GM19023 (cell line): Measurements from ENCODE around the gene FADS3.

ENCODE experiments used
- ATAC-seq: cut with Tn5 transposase; IDR thresholded peaks from one replicate; pipeline ENCODE4 v1.9.1; 2021; ENCODE audit warnings: mild to moderate bottlenecking, moderate library complexity; ENCODE audit not compliant: unreplicated experiment

FADS3 gene

DNA sequence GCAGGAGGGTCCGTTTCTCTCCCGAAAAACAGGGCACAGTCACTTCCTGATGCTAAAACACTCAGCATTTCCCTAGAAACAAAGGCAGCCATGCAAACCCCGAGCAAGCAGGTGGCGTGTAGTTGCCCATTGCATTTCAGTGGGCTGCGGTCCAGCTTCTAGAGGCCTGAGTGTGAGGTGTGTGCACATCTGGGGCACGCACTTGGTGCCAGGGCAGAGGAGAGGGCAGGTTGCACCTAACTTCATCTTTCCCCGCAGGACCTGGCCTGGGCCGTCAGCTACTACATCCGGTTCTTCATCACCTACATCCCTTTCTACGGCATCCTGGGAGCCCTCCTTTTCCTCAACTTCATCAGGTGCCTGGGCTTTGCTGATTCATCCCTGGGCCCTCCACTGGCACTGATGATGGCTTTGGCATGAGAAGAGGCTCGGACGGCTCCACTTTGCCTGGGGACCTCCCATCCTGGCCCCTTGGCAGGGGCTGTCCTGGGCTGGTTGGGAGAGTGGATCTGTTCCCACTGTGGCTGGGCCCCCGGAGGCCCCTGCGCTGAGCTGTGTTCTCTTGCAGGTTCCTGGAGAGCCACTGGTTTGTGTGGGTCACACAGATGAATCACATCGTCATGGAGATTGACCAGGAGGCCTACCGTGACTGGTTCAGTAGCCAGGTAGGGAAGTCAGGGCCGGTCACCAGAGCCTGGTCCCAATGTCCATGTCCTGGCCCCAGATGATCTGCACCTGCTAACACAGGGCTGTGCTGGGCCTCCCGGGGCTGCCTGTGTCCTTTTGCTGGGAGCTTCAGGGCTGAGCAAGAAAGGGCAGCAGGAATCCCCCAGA, 28.4 kb downstream of the FADS3 start:
- ATAC-seq = no peak

DNA sequence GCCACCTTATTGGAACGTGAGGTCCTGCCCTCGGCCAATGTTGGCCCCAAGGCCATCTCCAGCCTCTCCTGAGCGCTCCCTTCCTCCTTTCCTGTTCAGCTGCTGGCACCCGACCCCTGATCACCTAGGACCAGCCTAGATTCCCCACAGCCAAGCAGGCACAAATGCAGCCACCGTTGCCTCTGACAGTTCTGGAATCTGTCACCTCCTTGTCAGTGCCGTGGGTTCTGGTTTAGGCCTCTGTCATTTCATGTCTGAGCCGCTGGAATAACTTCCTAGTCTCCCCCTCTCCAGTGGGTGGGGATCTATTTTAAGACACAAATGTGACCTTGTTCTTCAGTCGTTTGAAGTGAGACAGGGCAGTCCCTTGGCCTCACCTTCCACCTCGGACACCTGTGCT, 29.7 kb downstream of the FADS3 start:
- no peak for ATAC-seq

DNA sequence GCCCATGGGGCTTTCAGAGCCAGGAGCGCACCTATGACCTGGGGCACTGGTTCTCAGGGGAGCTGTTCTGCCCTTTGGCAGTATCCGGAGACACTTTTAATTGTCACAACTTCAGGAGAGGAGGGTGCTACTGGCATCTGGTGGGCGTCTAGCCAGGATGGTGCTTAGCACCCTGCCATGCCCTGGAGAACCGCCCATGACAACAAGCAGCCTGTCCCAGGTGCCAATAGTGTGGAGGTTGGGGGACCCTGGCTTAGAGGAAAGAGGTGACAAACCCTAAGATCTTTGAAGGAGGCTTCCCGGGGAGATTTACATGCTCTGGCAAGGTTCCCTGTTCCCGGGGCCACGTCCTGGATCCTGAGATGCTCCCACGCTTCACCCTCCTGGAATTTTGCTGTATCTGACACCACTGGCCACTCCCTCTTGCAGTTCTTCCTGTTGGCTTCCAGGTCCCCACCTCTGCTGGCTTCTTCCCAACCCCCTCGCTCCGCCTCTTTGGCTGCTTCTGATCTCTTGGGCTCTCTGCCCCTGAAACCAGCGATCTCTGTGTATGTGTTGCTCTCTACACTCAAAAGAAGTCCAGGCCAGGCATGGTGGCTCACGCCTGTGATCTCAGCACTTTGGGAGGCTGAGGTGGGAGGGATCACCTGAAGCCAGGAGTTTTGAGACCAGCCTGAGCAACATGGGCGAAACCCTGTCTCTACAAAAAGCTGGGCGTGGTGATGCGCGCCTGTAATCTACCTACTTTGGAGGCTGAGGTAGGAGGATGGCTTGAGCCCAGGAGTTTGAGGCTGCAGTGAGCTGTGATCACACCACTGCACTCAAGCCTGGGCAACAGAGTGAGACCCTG, 31.1 kb downstream of the FADS3 start:
- no peak for ATAC-seq

DNA sequence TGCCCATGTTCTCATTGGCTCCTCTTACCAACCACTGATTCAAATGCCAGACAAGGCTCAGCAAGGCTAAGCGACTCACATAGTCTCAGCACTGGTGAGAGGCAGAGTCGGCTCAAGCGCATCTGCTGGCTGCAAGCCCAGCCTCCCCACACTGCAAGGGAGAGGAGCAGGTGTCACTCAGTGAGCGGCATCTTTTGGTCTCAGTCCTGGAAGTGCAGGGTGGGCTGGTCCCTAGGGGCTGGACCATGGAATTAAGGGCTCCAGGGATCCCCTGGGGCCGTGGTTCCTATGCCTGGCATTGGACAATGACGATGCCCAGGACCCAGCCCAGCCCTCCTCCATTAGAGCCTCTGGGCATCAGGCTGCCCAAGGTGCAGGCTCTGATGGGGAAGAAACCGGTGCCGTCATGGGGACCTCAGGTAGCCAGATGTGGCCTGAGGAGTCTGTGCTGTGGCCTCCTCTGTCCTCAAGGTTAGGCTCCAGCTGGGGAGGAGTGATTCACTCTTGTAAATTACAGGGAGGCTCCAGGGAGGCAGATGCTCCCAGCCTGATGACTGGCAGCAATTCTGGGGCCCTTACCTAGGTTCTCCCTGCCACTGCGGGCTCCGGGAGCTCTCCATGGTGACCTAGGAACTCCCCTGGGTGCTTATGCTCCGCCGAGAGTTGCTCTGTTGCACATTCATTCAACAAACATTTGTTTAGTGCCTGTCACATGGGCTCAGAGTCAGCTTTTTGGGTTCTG, 35.2 kb downstream of the FADS3 start:
- ATAC-seq = no peak

DNA sequence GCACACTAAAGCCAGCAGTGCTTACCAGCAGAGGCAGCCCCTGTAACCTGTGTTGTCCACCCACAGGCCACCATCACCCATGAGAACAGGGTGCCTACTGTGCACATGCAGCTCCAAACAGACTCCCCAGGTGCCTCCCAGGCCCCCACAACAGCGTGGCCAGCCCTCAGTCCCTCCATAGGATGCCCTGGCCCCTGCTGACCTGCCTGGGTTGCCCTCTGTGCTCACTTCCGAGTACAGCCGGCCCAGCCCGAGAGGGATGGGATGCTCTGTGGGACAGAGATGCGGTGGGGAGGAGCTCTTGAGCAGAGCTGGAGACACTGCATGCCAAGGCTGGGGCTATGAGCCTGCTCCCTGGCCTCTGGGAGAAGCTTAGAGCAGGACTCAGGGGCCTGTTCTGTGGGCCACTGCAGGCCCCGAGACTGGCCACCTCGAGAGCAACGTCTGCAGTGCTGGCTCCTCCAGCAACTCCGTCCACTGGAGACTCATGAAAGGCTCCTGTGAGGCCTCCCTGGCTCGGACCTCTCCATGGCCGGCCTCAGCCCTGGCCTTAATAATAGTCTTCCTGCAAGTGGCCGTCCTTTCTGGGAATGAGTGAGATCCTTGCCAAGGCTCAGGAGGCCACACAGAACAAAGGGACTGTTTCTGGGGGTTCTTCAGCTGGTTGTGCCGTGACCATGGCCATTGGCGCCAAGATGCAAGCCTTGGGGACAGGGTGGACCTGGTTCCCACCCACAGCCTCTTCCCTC, 36.2 kb downstream of the FADS3 start:
- ATAC-seq = no peak

DNA sequence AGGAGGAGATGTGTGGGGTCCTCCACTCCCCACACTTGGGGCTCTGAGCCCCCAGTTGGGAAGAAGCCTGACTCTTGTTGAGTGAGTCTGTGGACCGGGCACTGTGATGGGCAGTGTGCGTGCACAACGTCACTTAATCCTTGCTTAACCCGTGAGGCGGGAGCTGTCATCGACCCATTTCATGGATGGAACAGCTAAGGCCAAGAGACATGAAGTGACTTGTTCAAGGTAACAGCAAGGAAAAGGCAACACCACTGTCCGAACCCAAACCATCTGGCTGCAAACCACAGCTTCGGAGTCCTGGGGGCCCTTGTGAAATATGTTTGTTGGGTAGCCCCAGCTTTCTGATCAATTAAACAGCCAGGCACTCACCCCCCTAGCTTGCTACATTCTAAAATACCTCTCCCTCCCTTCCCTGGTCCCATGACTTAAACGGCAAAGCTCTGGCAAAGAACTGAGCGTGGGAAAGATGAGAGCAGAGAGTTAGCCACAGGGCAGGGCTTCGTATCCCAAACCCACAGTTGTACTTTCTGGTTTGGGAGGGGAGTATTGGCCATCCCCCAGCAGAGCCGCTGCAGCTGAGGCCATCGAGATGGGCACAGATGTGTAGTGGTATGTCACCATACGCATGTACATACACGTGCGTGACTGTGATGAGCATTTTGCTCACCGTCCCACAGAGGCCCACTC, 37.0 kb downstream of the FADS3 start:
- ATAC-seq = no peak

DNA sequence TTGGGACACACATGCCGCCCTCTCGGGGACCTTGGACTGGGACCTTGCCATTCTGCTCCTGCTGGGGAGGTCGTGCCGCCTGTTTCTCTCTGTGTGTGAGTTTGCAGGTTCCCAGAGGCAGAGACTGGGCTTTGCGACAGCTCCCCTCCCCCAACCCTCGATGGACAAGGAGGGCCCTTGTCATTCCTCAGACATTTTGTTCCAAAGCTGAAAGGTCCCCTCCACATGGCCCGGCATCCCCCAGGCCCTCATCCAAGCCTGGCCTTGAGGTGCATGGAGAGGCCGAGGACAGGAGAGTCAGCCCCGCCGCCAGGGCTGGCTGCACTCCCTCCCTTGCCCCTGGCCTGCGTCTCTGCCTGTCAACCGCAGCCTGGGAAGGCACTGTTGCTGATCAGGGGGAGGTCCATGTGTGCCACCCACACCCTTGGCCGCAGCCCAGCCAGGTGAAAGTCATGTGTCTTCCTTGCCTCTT, 37.6 kb downstream of the FADS3 start:
- ATAC-seq = no peak

DNA sequence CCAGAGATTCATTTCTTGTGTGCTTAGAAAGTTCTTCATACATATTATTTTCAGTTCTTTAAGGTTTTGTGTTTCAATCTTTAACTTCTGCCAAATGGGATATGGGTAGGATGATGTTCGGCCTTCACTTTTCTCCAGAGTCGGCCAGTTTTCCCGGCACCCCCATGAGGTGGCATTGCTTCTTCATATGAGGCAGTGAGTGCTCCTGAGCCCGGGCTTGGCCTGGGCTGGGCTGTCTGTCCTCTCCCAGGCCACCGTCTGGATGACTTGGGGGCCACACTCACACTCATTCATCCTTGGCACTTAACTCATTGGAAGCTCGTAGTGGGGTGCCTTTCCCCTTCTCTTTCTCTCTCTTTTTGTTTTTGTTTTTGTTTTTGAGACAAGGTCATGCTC, 39.4 kb downstream of the FADS3 start:
- no peak for ATAC-seq

DNA sequence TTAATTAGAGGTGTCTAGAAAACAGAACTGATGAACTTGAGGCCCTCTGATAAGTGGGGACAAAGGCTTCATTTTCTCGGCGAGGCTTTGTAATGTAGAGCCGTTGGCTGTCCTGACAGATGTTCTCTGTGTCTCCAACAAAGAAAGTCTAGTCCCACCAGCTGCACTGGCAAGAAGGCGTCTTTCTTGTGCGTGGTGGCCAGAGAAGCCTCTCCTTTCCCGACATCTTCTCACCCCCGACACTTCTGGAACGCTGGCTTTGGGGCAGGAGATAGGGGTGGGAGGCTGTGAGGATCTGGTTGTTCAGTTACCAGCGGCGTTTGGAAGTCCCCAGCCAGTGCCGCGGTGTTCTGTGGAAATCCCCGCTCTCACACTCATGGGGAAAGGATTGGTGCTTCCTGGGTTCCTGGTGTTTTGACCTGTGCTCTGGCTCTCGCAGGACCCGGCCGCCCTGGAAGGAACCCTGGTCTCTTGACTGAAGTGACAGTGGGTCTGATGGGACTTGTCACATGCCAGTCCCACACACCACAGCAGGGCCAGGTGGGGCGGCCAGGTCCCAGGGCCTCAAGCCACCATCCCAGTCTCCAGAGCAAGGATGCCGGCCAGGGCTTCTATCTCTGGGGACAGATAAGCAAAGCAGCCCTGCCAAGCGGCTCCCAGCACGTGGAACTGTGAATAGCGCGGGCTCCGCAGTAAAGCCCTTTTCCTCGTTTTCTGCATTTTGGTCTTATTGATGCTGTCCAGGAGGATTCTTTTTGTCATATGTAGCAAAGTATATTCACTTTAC, 40.0 kb downstream of the FADS3 start:
- no peak for ATAC-seq

DNA sequence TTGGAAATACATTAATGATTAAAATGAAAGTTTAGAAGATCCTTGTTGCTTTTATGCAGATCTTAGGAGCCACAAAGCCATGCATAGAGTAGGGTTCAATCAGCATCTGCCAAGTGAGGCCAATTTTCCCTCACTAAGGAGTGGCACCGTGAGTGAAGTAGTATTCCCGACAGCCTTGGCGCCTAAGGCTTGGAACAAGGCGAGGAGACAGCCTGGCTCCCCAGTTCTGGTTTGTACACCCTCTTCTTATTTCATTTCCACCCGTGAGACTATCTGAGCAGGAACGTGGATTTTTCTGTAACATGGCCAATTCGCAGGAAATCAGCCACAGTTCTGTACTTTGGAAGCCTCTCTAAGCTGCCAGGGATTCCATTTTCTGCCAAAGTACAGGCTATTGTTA, 40.7 kb downstream of the FADS3 start:
- no peak for ATAC-seq

DNA sequence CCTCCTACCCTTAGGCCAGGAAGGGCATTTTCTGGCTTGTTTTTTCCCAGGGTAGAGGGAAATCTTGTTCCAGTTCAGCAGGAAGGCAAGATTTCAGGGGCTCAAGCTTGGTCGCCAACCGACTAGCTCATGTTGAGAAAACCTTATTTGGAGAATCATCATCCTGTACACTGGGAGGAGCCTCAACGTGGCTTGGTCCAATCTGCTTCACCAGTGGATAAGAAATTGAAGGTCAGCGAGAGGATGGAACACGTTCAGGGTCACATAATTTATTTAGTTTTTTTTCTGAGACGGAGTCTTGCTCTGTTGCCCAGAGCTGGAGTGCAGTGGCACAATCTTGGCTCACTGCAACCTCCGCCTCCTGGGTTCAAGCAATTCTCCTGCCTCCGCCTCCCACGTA, 42.7 kb downstream of the FADS3 start:
- ATAC-seq = no peak

DNA sequence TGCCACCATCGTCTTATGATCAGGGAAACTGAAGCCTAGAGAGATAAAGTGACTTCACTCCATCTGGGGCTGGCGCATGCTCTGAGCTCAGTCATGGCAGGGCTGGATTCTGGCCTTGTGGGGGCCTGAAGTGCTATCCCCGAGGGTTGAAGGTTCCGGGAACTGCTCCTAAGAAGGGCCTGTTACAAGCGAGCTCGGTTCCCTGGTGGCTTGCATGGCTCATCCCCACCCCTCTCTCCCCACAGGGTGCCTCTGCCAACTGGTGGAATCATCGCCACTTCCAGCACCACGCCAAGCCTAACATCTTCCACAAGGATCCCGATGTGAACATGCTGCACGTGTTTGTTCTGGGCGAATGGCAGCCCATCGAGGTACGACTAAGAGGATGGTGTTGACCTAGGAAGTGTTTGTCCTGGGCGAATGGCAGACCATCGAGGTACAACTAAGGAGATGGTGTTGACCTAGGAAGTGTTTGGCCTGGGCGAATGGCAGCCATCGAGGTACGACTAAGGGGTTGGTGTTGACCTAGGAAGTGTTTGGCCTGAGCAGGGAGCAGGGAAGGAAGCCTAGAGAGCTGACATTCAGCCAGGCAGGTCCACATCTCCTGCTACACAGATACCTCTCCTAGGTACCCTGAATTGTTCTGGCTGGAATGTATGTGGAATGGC, 43.3 kb downstream of the FADS3 start:
- ATAC-seq = no peak

DNA sequence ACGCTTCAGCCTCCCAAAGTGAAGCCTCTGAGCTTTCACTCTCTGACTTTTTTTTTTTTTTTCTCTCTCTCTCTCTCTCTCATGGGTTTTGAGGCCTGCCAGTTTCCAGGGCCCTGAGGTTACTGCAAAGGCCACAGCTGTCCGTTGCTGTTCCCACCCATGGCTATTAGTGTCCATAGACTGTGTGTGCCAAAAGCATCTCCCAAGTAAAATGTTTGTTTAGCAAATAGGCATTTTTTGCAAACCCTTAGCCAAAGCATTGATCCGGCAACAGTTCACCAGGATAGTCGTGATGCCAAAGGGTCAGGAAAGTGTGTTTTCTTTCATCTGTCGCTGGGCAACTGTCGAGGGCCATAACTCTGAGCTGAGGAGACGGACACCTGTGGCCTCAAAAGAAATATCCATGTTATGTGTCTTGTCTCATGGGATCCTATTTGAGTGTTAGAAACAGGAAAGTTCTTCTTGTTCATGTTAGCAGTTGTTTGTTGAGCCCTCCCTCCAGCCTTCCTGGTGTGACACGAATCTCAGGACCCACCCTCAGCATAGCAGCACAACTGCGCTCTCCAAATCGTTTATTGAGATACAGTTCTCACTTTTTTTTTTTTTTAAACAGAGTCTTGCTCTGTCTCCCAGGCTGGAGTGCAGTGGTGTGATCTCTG, 44.9 kb downstream of the FADS3 start:
- ATAC-seq = no peak

DNA sequence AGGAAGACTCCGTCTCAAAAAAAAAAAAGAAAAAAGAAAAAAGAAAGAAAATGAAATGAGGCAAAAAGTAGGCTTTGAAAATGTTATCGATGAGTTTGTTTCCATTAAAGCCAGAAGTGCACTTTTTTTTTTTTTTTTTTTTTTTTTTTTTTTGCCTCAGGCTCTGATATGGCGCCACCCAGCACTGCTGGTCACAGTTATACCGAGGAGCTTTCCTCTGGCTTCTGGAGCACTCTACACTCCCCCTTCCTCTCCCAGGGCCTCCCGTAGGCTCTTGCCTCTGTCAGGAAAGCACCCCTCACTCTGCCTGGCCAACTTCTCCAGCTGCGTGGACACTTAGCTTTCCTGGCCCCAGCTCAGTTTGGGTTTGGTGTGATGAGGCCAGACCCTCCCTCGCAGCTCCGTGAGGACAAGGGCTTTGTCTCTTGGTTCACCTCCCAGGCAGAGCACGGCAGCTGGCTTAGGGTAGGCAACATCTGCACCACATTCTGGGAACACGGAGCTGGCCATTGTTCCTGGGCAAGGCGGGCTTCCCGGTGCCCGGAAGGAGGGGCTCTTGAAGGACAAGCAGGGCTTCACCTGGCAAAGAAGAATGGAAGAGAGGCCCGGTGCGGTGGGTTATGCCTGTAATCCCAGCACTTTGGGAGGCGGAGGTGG, 46.3 kb downstream of the FADS3 start:
- no peak for ATAC-seq

DNA sequence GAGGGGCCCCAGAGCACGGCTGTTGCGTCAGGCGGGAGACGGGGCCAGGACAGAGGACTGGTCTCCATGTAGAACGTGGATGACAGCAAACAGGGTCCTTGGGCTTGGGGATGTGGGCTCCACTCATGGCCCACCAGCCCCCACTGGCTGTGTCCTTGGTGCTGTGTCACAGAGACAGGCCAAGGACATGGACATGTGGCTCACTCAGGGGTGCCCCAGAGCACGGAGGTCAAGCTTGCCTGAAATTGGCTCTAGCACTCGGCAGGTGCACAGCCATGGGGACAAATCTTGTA, 48.9 kb downstream of the FADS3 start:
- no peak for ATAC-seq

DNA sequence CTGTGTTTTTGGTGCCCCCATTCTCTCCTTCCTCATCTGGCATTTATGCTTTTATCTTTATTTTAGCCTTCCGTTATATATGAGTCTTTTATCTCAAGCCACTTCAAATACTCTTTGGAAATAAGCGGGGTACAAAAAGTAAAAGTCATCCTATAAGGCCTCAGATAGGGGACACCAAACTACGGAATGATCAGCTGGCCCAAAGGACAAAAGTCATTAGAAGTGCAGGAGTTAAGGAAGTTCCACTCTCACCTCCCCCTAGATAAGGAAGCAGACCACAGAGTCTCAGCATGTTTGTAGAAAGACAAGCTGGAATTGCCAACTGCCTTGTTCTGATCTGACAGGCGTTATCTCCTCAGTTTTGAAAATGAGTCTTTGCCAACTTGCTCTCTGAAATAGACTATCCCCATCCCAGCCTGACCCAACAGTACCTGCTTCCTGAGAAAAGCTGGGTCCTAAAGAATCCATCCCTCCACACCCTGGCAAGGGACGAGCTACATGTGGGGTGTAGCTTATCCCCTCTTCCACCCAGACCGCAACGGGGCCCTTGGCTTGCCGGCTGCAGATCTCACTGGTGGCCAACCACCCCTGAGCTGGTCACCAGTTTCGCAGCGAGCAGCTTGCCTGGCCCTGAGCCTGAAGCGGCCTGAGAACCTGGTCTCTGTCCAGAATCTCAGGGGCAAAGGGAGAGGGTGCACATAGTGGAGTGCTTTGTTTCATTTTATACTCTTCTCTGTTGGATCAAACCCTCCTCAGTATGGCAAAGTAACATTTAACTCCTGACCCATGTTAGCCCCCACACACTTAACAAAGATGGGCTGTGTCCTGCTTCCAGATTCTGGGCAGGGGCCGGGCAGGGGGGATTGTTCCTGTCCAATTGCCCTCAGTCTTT, 49.5 kb downstream of the FADS3 start:
- no peak for ATAC-seq

DNA sequence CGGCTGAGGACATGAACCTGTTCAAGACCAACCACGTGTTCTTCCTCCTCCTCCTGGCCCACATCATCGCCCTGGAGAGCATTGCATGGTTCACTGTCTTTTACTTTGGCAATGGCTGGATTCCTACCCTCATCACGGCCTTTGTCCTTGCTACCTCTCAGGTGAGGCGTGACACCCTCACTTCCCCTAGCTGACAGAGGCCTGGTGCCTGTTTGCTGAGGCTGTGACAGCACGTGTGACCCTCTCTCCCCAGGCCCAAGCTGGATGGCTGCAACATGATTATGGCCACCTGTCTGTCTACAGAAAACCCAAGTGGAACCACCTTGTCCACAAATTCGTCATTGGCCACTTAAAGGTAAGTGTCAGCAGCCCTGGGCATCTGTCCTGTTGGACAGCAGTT, 51.0 kb downstream of the FADS3 start:
- no peak for ATAC-seq
